Endothelial cell of hepatic sinusoid (primary cell): Measurements from ENCODE around the gene PHLPP1.

Source experiments
- in situ Hi-C: cut with HindIII; loops from 2 replicates; pipeline ENCODE4 v1.10.0; 2017; ENCODE audit warnings: low sequenced_read_pairs

Gene PHLPP1

GRCh38 chr18:62842898-62843297 is 127.6 kb downstream of the PHLPP1 start:
- in situ Hi-C loops = no loop called here

DNA sequence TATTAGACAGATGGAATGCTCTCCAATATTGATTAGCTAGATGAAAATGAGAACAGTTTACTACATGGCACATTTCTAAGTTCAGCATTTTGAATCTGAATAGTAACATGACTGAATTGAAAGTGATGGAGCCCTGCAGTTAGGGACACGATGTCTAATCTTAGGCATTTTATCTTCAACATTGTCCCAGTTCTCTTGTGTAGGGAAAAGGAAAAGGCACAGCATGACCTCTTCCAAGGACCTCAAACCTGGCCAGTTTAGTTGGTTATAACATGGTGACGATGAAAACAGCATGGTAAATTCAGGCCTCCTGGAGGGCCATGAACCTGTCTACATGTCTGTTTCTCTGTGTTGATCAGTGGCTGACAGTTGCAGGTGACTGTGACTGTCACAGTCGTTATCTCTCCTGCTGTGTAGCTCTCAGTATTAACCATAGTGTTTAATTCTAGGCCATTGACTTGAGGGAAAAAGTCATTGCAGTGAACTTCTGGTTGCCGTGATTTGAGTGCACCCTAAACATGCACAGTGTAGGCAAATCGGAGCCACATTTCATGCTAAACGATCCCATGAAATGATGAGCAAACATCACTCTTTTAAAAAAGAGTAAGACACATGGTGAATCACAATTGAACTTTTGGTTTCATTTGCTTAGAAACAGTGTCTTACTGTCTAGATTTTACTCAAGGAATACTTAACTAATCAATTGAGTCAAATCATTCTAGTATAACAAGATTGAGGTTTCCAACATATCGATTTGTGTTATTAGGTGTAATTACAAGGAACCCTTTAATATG is 129.7 kb downstream of the PHLPP1 start:
- in situ Hi-C loops = no loop called here

DNA sequence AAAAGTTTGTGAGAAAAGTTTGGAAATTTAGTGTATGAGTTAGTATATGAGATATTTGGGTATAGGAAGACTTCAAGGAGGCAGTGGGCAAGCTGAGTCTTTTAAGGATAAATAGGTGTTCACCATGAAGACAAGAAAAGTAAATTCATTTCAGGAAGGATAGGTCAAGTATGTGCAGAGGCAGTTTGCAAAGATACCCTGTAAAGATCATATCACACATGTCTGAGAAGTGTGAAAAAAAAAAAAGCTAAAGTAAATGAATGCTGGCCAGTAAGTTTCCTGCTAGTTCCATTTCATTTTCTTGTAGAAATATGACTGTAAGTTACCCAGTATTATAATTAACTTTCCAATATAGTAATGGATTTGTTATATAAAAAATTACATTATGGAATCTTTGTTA is 131.0 kb downstream of the PHLPP1 start:
- in situ Hi-C loops = no loop called here

DNA sequence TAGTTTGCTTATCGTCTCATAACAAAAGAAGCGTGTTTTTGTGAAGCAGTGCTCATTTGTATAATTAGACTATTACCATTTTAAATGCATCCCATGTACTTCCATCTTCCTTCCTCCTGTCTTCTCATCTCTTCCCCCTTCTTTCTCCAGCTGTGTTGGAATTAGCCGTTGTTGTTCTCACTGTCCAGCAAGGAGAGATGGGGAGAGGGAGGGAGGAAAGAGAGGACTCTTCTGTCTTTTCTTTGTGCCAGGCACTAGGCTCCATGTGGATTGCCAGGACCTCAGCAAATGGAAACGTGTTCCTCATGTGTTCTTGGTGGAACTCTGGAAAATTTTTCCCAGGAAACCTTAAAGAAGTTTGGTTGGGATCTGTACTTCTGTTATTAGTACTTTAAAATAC is 131.7 kb downstream of the PHLPP1 start:
- in situ Hi-C loops = no loop called here

GRCh38 chr18:62848946-62849345 is 133.6 kb downstream of the PHLPP1 start:
- in situ Hi-C loops = no loop called here

- in situ Hi-C loops = no loop called here
Observed at GRCh38 chr18:62850619-62851306, 135.4 kb downstream of the PHLPP1 start.

- in situ Hi-C loops = no loop called here
Observed at GRCh38 chr18:62852851-62853250, 137.5 kb downstream of the PHLPP1 start.

DNA sequence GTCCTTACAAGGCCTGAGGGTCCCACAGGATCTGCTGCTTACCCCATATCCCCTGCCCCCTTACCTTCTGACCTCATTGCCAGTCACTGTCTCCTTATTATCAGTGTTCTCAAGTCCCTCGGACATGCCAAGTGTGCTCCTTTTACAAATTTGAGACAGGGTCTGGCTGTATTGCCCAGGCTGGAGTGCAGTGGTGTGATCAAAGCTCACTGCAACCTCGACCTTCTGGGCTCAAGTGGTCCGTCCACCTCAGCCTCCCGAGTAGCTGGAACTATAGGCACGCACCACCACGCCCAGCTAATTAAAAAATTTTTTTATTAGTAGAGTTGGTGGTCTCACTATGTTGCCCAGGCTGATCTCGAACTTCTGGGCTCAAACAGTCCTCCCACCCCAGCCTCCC is 141.0 kb downstream of the PHLPP1 start:
- in situ Hi-C loops = no loop called here

DNA sequence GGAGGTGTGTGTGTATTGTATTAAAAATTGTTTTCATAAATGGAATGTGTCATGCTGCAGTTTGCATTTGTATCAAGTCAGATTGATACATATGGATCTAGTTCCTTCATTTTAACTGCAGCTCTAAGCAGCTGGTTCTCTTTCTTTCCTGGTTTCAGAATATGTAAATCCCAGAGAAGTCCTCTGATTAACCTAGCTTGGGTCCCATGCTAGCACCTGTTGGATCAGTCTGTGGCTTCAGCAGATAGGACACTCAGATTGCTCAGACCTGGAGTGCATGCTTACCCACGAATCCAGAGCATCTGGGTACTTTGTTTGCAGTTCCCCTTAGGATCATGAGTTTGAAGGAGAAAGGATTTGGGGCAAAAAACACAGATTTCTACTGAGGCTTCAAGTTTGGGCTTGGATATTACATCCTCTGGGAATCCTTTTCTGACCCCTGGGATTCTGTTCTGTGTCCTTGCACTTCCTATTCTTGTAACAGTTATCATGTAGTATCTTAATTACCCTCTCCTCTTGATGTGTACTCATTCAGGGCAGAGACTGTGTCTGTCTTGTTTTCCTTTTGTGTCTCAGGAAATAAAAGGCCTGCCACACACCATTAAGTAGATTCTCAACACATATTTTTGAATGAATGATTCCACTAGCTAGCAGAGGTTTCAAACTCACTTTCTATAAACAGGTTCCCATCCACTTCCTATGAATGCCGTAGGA is 142.1 kb downstream of the PHLPP1 start:
- in situ Hi-C loops = no loop called here

GRCh38 chr18:62860062-62860461 is 144.7 kb downstream of the PHLPP1 start:
- in situ Hi-C loops = loop anchor here (5.0 kb wide), 1 partner anchor 48 kb away; no protein-coding TSS in a partner anchor

GRCh38 chr18:62862466-62862865 is 147.1 kb downstream of the PHLPP1 start:
- in situ Hi-C loops = loop anchor here (5.0 kb wide), 1 partner anchor 50 kb away; no protein-coding TSS in a partner anchor

DNA sequence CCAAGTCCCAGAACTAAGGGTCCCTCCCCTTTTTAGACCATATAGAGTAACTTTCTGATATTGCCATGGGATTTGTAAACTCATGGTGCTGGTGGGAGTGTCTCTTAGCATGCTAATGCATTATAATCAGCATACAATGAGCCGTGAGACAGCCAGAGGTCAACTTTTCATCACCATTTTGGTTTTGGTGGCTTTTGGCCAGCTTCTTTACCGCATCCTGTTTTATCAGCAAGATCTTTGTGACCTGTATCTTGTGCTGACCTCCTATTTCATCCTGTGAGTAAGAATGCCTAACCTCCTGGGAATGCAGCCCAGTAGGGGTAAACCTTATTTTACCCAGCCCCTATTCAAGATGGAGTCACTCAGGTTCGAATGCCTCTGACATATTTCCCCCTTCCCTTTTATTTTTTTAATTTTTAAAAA is 148.2 kb downstream of the PHLPP1 start:
- in situ Hi-C loops = loop anchor here (5.0 kb wide), 1 partner anchor 51 kb away; no protein-coding TSS in a partner anchor

DNA sequence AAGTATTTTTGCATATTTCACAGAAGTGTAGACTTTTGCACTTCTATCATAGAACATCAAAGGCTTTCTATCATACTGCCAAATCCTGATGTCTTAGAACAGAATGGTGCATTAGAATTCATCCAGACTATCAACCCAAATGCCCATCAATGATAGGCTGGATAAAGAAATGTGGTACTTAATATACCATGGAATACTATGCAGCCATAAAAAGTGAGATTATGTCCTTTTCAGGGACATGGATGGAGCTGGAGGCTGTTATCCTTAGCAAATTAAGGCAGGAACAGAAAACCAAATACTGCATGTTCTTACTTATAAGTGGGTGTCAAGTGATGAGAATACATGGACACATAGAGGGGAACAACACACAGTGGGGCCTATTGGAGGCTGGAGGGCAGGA is 150.2 kb downstream of the PHLPP1 start:
- in situ Hi-C loops = no loop called here

DNA sequence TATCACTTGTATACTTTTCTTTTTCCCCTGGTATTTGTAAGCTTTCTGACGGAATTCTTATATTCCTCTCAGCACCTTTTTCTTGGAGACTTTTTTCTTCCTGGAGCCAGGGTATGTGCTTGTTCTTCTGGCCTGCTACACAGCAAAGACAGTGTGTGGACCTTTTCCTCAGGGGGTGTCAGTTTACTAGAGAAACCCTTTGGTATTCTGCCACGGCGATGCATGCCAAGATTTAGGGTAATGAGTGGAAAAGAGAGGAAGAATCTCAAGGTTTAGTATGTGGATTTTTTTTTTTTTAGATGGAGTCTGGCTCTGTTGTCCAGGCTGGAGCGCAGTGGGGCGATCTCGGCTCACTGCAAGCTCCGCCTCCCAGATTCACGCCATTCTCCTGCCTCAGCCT is 152.2 kb downstream of the PHLPP1 start:
- in situ Hi-C loops = no loop called here

DNA sequence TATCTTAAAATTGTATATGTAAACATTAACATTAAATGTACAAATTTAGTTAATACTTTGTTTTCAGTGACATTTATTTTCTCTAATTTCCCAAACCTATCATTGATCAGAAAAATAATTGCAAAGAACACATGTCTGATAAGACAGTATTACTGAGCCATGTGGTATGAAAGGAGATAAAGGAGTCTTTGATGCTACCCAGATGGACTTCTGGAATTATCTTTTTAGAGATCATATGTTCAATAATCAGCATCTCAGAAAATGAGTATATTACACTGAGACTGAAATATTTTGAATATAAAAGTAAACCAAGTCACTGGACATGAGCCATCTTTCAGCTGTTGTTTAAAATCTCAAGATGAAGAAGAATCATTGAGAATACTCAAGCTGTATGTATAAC is 153.3 kb downstream of the PHLPP1 start:
- in situ Hi-C loops = no loop called here

DNA sequence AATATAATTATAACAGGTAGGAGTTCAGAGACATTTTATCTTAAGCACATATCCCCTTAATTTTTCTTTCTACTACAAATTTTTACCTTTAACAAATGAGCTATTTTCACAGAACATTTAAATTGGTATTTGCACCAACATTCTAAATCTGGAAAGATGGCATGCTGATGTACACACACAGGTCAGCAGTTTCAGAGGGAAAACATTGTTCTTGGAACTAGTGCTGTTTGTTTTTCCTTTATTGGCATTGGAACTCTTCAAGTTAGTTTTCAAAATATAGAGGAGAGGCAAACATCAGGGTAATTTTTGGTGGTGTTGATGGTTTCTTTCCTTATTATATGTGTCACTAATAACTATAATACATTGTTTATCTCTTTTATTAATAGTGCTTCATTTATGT is 155.3 kb downstream of the PHLPP1 start:
- in situ Hi-C loops = no loop called here

- in situ Hi-C loops = no loop called here
Observed at GRCh38 chr18:62875323-62875722, 160.0 kb downstream of the PHLPP1 start.

DNA sequence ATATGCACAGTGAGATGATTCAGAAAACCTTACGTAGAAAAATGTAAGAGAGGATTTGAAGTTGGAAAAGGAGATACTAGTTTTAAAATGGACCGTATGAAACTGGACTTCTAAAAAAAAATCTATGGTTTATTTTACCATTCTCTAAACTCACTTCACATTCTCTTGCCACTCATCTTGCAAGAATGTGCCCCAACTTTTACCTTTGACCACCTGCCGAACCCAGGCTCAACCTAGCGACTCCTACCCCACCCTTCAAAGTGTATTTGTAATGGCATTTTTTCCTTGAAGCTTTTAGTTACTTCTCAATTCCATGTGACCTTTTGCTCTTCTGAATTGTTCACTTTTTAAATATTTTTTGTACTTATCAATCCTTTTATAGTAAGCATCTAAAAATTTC is 160.8 kb downstream of the PHLPP1 start:
- in situ Hi-C loops = no loop called here

DNA sequence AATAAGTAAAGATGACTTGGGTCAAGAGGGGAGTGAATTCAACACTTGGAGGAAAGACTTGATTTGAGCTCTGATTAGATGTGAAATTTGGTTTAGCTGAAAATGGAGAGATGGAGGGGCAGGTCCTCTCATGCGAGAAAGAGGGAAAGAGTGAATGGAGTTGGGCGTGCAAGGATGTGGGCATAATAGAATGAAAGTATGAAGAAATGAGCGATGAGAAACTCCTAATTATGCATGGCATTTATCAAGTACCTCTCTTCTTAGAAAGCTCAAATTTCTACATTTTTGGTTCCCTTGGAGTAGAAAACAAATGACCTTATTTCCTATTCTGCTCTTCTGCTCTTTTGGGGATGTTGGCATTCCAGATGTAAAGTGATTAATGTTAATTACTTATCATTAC is 161.5 kb downstream of the PHLPP1 start:
- in situ Hi-C loops = no loop called here

DNA sequence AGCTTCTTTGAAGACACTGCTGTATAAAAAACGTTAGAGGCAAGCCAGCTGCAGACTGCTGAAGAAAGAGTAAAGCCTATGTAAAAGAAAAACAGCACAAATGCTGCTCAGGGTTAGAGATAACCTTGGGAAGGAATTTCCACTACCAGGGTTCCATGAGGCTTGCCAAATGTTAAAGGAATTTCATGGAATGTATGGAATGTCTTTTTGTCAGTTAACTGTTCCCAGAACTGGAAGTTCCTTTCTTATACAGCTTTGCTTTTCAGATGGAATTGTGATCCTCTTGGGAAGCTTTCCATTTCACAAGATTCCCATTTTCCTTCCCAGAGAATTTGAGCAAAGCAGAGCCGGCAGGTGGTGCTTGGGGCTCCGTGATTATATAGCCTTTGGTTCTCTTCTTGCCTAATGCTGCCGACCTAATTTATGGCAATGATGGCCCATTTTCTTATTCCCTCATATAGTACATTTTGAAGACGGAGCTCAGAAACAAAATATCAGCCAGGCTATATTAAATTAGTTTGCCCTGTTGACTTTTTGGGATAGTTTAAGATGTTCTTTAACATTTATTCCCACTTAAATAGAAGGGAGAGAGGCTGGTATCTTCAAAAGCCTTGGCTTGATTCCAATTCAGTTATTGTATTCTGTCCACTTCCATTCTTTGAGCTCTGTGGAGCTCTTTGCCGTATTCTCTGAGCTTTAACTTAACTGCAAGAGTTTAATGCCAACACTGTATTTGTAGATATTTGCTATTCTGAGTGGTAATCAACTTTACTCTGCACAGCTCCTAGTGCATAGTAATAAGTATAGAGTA is 162.3 kb downstream of the PHLPP1 start:
- in situ Hi-C loops = no loop called here

GRCh38 chr18:62878305-62878704 is 163.0 kb downstream of the PHLPP1 start:
- in situ Hi-C loops = no loop called here
